ENCODE results near the gene NFKB2.

- no peak for TF ChIP-seq CTCF (IDR thresholded peaks at IDR 0.05; ENCODE audit: insufficient read depth, low read depth, low read length)
- no peak for TF ChIP-seq EZH2 (IDR thresholded peaks at IDR 0.05; ENCODE audit: insufficient read depth, low read length)
Observed at GRCh38 chr10:102396317-102396650, 779 bp downstream of the NFKB2 start.

Data from astrocyte (in vitro differentiated cells and primary cell).